ENCODE measurements around the gene WDR93. TPM values are rescaled to one million over a fixed set of nuclear protein-coding genes. Genes with fewer than 3 reads are reported as not detected.
"Not testable (repeated sequence)": the region's sequence is repeated elsewhere in the genome, so short reads cannot be mapped to it uniquely, and the experiment has no call there.

The WDR93 gene
- total RNA-seq, 1 experiment from 2014 or later, result 0.33 TPM

- intact Hi-C loops (cut with micrococcal nuclease), result loop anchor here (2.0 kb wide), 1 partner anchor 31 kb away; no protein-coding TSS in a partner anchor
- H3K4me1 Mint-ChIP-seq (ENCODE audit: insufficient read depth, unreplicated experiment), result peaks cover 24% of the 10 kb centered on the region
- H3K36me3 Mint-ChIP-seq (ENCODE audit: insufficient read depth, unreplicated experiment), result peaks cover 37% of the 10 kb centered on the region
- no TSS peak for BruUV-seq (replicated peaks)
- CTCF ChIA-PET, result interaction anchor here (0.7 to 5.3 kb wide), 5 partner anchors 22 to 382 kb away, joined by 3 to 28 read pairs (median 3); no protein-coding TSS in a partner anchor
- TF ChIP-seq CTCF (IDR thresholded peaks at IDR 0.05; ENCODE audit: unreplicated experiment), result no peak
- DNase-seq (ENCODE audit: unreplicated experiment), result peak; percentile 84
- POLR2A ChIA-PET, result interaction anchor here (0.9 to 4.3 kb wide), 4 partner anchors 9 to 55 kb away, joined by 5 to 22 read pairs (median 10); no protein-coding TSS in a partner anchor
- H3K27ac Mint-ChIP-seq (ENCODE audit: low read depth, unreplicated experiment), result peak overlapping the region; percentile 55
- no peaks in the 10 kb centered on the region for H3K27me3 Mint-ChIP-seq (ENCODE audit: insufficient read depth, unreplicated experiment)
- peak overlapping the region; percentile 48 for H3K4me3 Mint-ChIP-seq (ENCODE audit: unreplicated experiment)
- no peaks in the 10 kb centered on the region for H3K9me3 Mint-ChIP-seq (ENCODE audit: unreplicated experiment)
These were observed 91.4 kb downstream of the WDR93 start for GRCh38 chr15:89781891-89782618.

DNA sequence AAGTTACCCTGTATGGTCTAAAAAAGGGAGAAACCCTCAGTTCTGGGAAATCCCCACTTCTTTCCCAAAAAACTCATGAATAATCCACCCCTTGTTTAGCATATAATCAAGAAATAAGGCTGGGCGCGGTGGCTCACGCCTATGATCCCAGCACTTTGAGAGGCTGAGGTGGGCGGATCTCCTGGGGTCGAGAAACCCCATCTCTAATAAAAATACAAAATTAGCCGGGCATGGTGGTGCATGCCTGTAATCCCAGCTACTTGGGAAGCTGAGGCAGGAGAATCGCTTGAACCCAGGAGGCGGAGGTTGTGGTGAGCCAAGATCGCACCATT, 92.0 kb downstream of the WDR93 start:
- Mint-ChIP-seq H3K4me1 (ENCODE audit: insufficient read depth, unreplicated experiment) (peaks cover 24% of the 10 kb centered on the region), H3K36me3 (ENCODE audit: insufficient read depth, unreplicated experiment) (peaks cover 42% of the 10 kb centered on the region)
- H3K27ac Mint-ChIP-seq (ENCODE audit: low read depth, unreplicated experiment); DNase-seq (ENCODE audit: unreplicated experiment); H3K27me3 Mint-ChIP-seq (ENCODE audit: insufficient read depth, unreplicated experiment); BruUV-seq (replicated peaks); H3K9me3 Mint-ChIP-seq (ENCODE audit: unreplicated experiment); H3K4me3 Mint-ChIP-seq (ENCODE audit: unreplicated experiment): not testable (repeated sequence)
- ChIA-PET POLR2A (interaction anchor here (0.7 to 4.3 kb wide), 3 partner anchors 30 to 233 kb away, joined by 3 to 22 read pairs (median 14); no protein-coding TSS in a partner anchor), CTCF (interaction anchor here (0.7 to 5.3 kb wide), 3 partner anchors 8 to 22 kb away, joined by 4 to 28 read pairs (median 4); no protein-coding TSS in a partner anchor)
- intact Hi-C loops (cut with micrococcal nuclease), result loop anchor here (2.0 kb wide), 1 partner anchor 30 kb away; no protein-coding TSS in a partner anchor

DNA sequence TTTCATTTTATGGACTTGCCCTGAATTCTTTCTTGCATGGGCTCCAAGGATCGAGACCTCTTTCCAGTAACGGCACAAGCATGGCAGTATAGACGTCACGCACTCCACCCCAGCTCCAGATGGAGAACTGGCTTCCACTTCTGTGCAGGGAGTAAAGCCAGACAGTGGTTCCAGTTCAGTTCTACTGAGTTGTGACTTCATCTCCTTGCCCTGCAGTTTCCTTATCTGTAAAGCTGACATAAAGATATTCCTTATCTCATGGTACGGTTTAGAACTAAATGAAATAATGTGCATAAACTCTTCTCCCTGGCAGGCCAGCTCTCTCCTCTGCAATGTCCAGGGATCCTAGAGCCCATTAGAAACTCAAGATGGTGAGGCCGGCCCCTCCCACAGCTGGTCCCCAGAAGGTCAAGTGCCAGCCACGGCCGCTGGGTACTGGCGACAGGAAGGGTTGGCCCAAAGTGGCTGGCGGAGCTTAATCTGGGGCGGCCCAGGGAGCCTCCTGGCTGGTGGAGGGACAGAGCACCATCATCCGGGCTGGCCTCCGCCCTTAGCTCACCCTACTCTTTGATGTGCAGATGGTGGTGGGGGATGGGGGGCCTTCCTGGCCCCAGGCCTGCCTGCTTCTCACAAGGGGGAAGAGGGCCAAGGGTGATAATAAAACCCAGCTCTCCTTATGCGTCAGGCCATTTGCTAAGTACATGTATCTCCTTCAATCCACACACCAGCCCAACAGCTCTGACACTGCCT, 92.7 kb downstream of the WDR93 start:
- BruUV-seq (replicated peaks), result no TSS peak
- H3K27me3 Mint-ChIP-seq (ENCODE audit: insufficient read depth, unreplicated experiment), result no peaks in the 10 kb centered on the region
- ChIA-PET POLR2A (interaction anchor here (0.7 to 4.3 kb wide), 5 partner anchors 10 to 233 kb away, joined by 3 to 22 read pairs (median 3); no protein-coding TSS in a partner anchor), CTCF (interaction anchor here (0.6 to 5.3 kb wide), 7 partner anchors 9 to 105 kb away, joined by 3 to 28 read pairs (median 4); no protein-coding TSS in a partner anchor)
- H3K9me3 Mint-ChIP-seq (ENCODE audit: unreplicated experiment), result no peaks in the 10 kb centered on the region
- peaks cover 24% of the 10 kb centered on the region for H3K4me1 Mint-ChIP-seq (ENCODE audit: insufficient read depth, unreplicated experiment)
- H3K27ac Mint-ChIP-seq (ENCODE audit: low read depth, unreplicated experiment), result no peak overlapping the region
- TF ChIP-seq CTCF (IDR thresholded peaks at IDR 0.05; ENCODE audit: unreplicated experiment), result no peak
- intact Hi-C loops (cut with micrococcal nuclease), result loop anchor here (2.0 kb wide), 1 partner anchor 30 kb away; no protein-coding TSS in a partner anchor
- H3K4me3 Mint-ChIP-seq (ENCODE audit: unreplicated experiment), result no peak overlapping the region
- DNase-seq (ENCODE audit: unreplicated experiment), result peak; percentile 45
- H3K36me3 Mint-ChIP-seq (ENCODE audit: insufficient read depth, unreplicated experiment), result peaks cover 49% of the 10 kb centered on the region

- intact Hi-C loops (cut with micrococcal nuclease), result loop anchor here (2.0 kb wide), 1 partner anchor 29 kb away; no protein-coding TSS in a partner anchor
- no peak overlapping the region for H3K4me3 Mint-ChIP-seq (ENCODE audit: unreplicated experiment)
- peak; percentile 29 for DNase-seq (ENCODE audit: unreplicated experiment)
- no peaks in the 10 kb centered on the region for H3K27me3 Mint-ChIP-seq (ENCODE audit: insufficient read depth, unreplicated experiment)
- H3K9me3 Mint-ChIP-seq (ENCODE audit: unreplicated experiment), result no peaks in the 10 kb centered on the region
- CTCF ChIA-PET, result interaction anchor here (0.6 to 5.3 kb wide), 5 partner anchors 24 to 104 kb away, joined by 3 to 28 read pairs (median 6); no protein-coding TSS in a partner anchor
- no TSS peak for BruUV-seq (replicated peaks)
- no peak for TF ChIP-seq CTCF (IDR thresholded peaks at IDR 0.05; ENCODE audit: unreplicated experiment)
- peaks cover 56% of the 10 kb centered on the region for H3K36me3 Mint-ChIP-seq (ENCODE audit: insufficient read depth, unreplicated experiment)
- peaks cover 24% of the 10 kb centered on the region for H3K4me1 Mint-ChIP-seq (ENCODE audit: insufficient read depth, unreplicated experiment)
- POLR2A ChIA-PET, result interaction anchor here (0.7 to 4.3 kb wide), 7 partner anchors 9 to 404 kb away, joined by 3 to 22 read pairs (median 3); partner anchors contain the start of gene AP3S2
- H3K27ac Mint-ChIP-seq (ENCODE audit: low read depth, unreplicated experiment), result peak overlapping the region; percentile 31
These were observed 93.5 kb downstream of the WDR93 start for GRCh38 chr15:89783861-89784685.

All from MCF 10A (cell line).